Spleen (tissue), 11 donors: ENCODE measurements around the gene TCTN2. TPM values are rescaled to one million over a fixed set of nuclear protein-coding genes. Genes with fewer than 3 reads are reported as not detected.

ENCODE experiments used
- DNase-seq: peaks from one replicate; pipeline ENCODE4 v3.0.0-alpha.2; 2020
- H3K27ac ChIP-seq, 8 donors: fragments of 200-600 bp; sonication (generic) in 7 of 8; 1 replicate in 4 of 8; 2 replicates in 4 of 8; pipeline versions ENCODE4 v1.5.0 to v1.8.0; 2016 to 2021; ENCODE audit warnings: inconsistent platforms in 4 of 8, mild to moderate bottlenecking in 4 of 8, moderate library complexity in 1 of 8
- H3K27me3 ChIP-seq, 7 donors: fragments of 200-600 bp; sonication (generic) in 6 of 7; replicated peaks in 1 of 7; 1 replicate in 4 of 7; 2 replicates in 3 of 7; pipeline versions ENCODE4 v1.5.0 to v1.8.0; 2016 to 2021; ENCODE audit warnings: inconsistent platforms in 3 of 7, mild to moderate bottlenecking in 1 of 7
- H3K36me3 ChIP-seq, 6 donors: fragments of 200-600 bp; sonication (generic) in 5 of 6; 1 replicate in 4 of 6; 2 replicates in 2 of 6; pipeline versions ENCODE4 v1.5.0 to v1.8.0; 2016 to 2021; ENCODE audit warnings: inconsistent platforms in 2 of 6
- H3K4me1 ChIP-seq, 6 donors: fragments of 200-600 bp; sonication (generic) in 5 of 6; 1 replicate in 3 of 6; 2 replicates in 3 of 6; pipeline versions ENCODE4 v1.5.0 to v1.8.0; 2016 to 2021; ENCODE audit warnings: inconsistent platforms in 3 of 6
- H3K4me3 ChIP-seq, 8 donors: fragments of 200-600 bp; sonication (generic) in 7 of 8; 1 replicate in 4 of 8; 2 replicates in 4 of 8; pipeline versions ENCODE4 v1.5.0 to v1.8.0; 2016 to 2021; ENCODE audit warnings: inconsistent platforms in 4 of 8, mild to moderate bottlenecking in 4 of 8, moderate library complexity in 2 of 8
- H3K9me3 ChIP-seq, 8 donors: fragments of 200-600 bp; sonication (generic) in 7 of 8; 1 replicate in 4 of 8; 2 replicates in 4 of 8; pipeline versions ENCODE4 v1.5.0 to v1.8.0; 2016 to 2021; ENCODE audit warnings: inconsistent platforms in 4 of 8
- CTCF ChIP-seq, 11 experiments: fragments of 200-600 bp in 7 of 11; fragments of 450-650 bp in 4 of 11; sonication (generic) in 4 of 11; IDR thresholded peaks in 8 of 11; conservative IDR thresholded peaks in 3 of 11; 1 replicate in 7 of 11; 2 replicates in 4 of 11; pipeline versions ENCODE4 v1.4.0 to v1.8.0; 2016 to 2021; ENCODE audit warnings: antibody characterized with exemption in 11 of 11, inconsistent platforms in 4 of 11, mild to moderate bottlenecking in 1 of 11
- POLR2A ChIP-seq, 3 donors: fragments of 450-650 bp; IDR thresholded peaks; one replicate each; pipeline ENCODE4 v1.5.1; 2017; ENCODE audit warnings: antibody characterized with exemption in 3 of 3, mild to moderate bottlenecking in 1 of 3
- POLR2AphosphoS5 ChIP-seq, 3 donors: sonication (generic); formaldehyde crosslinking; IDR thresholded peaks; one replicate each; pipeline ENCODE4 v1.5.1; 2017; ENCODE audit warnings: antibody characterized with exemption in 3 of 3
- WGBS, 5 donors: extraction: QIAGEN DNeasy Blood & Tissue Kit in 3 of 5; methylation state at CpG; one replicate each; pipeline versions ENCODE4 v1.1.5 to v1.1.7; 2013 to 2018; 5-methylcytosine and 5-hydroxymethylcytosine counted together
- intact Hi-C: fragments of 100-400 bp; cut with DNase I; formaldehyde crosslinking; loops from one replicate; pipeline ENCODE4 v1.15.0; 2023; ENCODE audit warnings: low total_unique reads
- polyA plus RNA-seq, 3 donors: library from polyadenylated mRNA; stranded (reverse); fragments of 200-250 nt; gene quantifications; one replicate each; pipeline ENCODE4 v1.2.1, GENCODE V29; 2013
- total RNA-seq, 7 donors: library from RNA; depleted of rRNA in 3 of 7; stranded (reverse); fragments of >200 nt in 3 of 7; fragmentation: NEBNext Ultra II Directional in 4 of 7; extraction: Animal tissue kit (Norgen Biotek cat#: 25700) in 4 of 7; gene quantifications; one replicate each; pipeline versions ENCODE4 v1.1.0 to v1.2.1, GENCODE V29; 2016 to 2021
- donor health status: healthy with polysubstance abuse.
- donor health status: DM: no; HTN: no; CAD: no; lungs with moderate emphysema.
- donor health status: DM: no; HTN: no; CAD: no.
- donor health status: Bipolar disorder and iron deficiency.
- donor health status: healthy.
- donor health status: DM: no; HTN: no; CAD: no.
- donor health status: DM: yes; HTN: yes; CAD: no.

The TCTN2 gene
- total and polyA plus RNA-seq, 10 donors = 1.9 to 10.9 (median 6.0) TPM

DNA sequence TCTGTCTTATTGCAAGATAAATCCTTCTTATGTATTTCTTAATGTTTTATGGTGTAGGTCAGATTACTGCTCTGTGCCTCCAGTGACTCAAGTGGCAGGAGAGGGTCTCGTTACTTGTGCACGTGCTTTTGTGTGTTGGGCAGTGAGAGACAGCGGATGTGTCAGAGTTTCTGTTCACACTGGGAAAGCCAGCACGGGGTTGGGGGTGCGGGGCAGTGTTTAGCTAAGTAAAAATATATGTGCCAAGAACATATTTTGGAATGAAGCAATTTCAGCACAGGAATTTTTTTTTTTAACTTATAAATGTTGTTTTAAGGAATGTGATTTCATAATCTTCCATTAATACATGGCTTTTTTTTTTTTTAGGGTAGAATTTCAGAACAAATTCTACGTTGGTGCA lies 86.6 kb downstream of the TCTN2 start:
- no peak for DNase-seq
- H3K4me3 ChIP-seq = no peak overlapping the region
- WGBS, 5 donors = 75 to 92% (median 89%) methylated on average over 6 of the region's 6 CpGs
- peaks cover 0 to 78% (median 48%) of the 10 kb centered on the region in 6 donors for H3K36me3 ChIP-seq
- no peak overlapping the region for H3K27ac ChIP-seq
- peaks cover 0 to 11% (median 7%) of the 10 kb centered on the region in 7 donors for H3K27me3 ChIP-seq
- intact Hi-C loops = no loop called here
- peaks cover 2 to 15% (median 12%) of the 10 kb centered on the region in 6 donors for H3K4me1 ChIP-seq
- H3K9me3 ChIP-seq = no peaks in the 10 kb centered on the region
- TF ChIP-seq CTCF (IDR thresholded peaks at IDR 0.05 in 8 of 11, conservative IDR thresholded peaks at IDR 0.05 in 3 of 11) (no peak), POLR2AphosphoS5 (IDR thresholded peaks at IDR 0.05) (no peak), POLR2A (IDR thresholded peaks at IDR 0.05) (no peak)

Other genes starting within 250 kb of the TCTN2 start
- 10 to 100 TPM; 10.8 to 15.7 (median 12.5) TPM for gene RILPL2, start 234.4 kb upstream of the TCTN2 start, total RNA-seq
- gene RILPL2, start 234.4 kb upstream of the TCTN2 start, polyA plus RNA-seq = 10 to 100 TPM; 14.0 to 18.0 (median 14.8) TPM
- gene SNRNP35, start 213.0 kb upstream of the TCTN2 start, total RNA-seq = 10 to 100 TPM; 18.9 to 36.1 (median 27.8) TPM
- gene SNRNP35, start 213.0 kb upstream of the TCTN2 start, polyA plus RNA-seq = 10 to 100 TPM; 36.3 to 63.7 (median 55.4) TPM
- 10 to 100 TPM in 4 of 7 donors, 1 to 10 TPM in 3; 8.0 to 13.6 (median 11.2) TPM for gene RILPL1, start 137.4 kb upstream of the TCTN2 start, total RNA-seq
- gene RILPL1, start 137.4 kb upstream of the TCTN2 start, polyA plus RNA-seq = 1 to 10 TPM; 3.2 to 6.0 (median 5.3) TPM
- gene TMED2, start 86.6 kb upstream of the TCTN2 start, total RNA-seq = 100 to 1,000 TPM in 5 of 7 donors, 10 to 100 TPM in 2; 90.8 to 135 (median 112) TPM
- gene TMED2, start 86.6 kb upstream of the TCTN2 start, polyA plus RNA-seq = 10 to 100 TPM; 32.3 to 52.1 (median 42.9) TPM
- 10 to 100 TPM; 19.7 to 43.7 (median 26.5) TPM for gene DDX55, start 69.0 kb upstream of the TCTN2 start, total RNA-seq
- gene DDX55, start 69.0 kb upstream of the TCTN2 start, polyA plus RNA-seq = 10 to 100 TPM; 16.4 to 22.3 (median 18.0) TPM
- gene EIF2B1, start 37.4 kb upstream of the TCTN2 start, total RNA-seq = 100 to 1,000 TPM in 3 of 7 donors, 10 to 100 TPM in 4; 35.1 to 137 (median 47.2) TPM
- gene EIF2B1, start 37.4 kb upstream of the TCTN2 start, polyA plus RNA-seq = 10 to 100 TPM; 28.3 to 29.0 (median 28.7) TPM
- gene GTF2H3, start 37.3 kb upstream of the TCTN2 start, total RNA-seq = 10 to 100 TPM; 15.3 to 23.1 (median 21.4) TPM
- gene GTF2H3, start 37.3 kb upstream of the TCTN2 start, polyA plus RNA-seq = 10 to 100 TPM in 1 of 3 donors, 1 to 10 TPM in 2; 6.4 to 11.3 (median 8.5) TPM
- 10 to 100 TPM; 27.9 to 46.0 (median 34.9) TPM for gene ATP6V0A2, start 41.2 kb downstream of the TCTN2 start, total RNA-seq
- gene ATP6V0A2, start 41.2 kb downstream of the TCTN2 start, polyA plus RNA-seq = 1 to 10 TPM; 7.2 to 9.1 (median 8.5) TPM
- 1 to 10 TPM in 3 of 7 donors, under 1 TPM in 3, not detected in 1; 0.26 to 2.2 (median 0.95) TPM for gene DNAH10, start 91.2 kb downstream of the TCTN2 start, total RNA-seq
- under 1 TPM; 0.23 to 0.35 (median 0.26) TPM for gene DNAH10, start 91.2 kb downstream of the TCTN2 start, polyA plus RNA-seq